Gastroesophageal sphincter (tissue), 4 donors: ENCODE data around the gene UGT1A3. TPM values are rescaled to one million over a fixed set of nuclear protein-coding genes. Genes with fewer than 3 reads are reported as not detected.
"Not testable (repeated sequence)": the region's sequence is repeated elsewhere in the genome, so short reads cannot be mapped to it uniquely, and the experiment has no call there.

Experiments
- ATAC-seq: fragments of 150-250 bp; one replicate; pipeline ENCODE4 v1.9.1; 2016; ENCODE audit warnings: mild to moderate bottlenecking, moderate library complexity
- H3K27ac ChIP-seq, 4 donors: fragments of 200-600 bp; sonication (generic) in 3 of 4; 1 replicate in 3 of 4; 2 replicates in 1 of 4; pipeline ENCODE4 v1.5.1; 2016 to 2019
- H3K27me3 ChIP-seq: fragments of 200-600 bp; sonication (generic); one replicate; pipeline ENCODE4 v1.5.1; 2019
- H3K36me3 ChIP-seq, 2 donors: fragments of 200-600 bp; sonication (generic); one replicate each; pipeline ENCODE4 v1.5.1; 2019; ENCODE audit warnings: control low read depth in 1 of 2
- H3K4me1 ChIP-seq, 3 donors: fragments of 200-600 bp; sonication (generic); 1 replicate in 2 of 3; 2 replicates in 1 of 3; pipeline ENCODE4 v1.5.1; 2016 to 2019; ENCODE audit warnings: control low read depth in 2 of 3
- H3K4me3 ChIP-seq, 2 donors: fragments of 200-600 bp; sonication (generic); one replicate each; pipeline ENCODE4 v1.5.1; 2019; ENCODE audit warnings: mild to moderate bottlenecking in 1 of 2, moderate library complexity in 1 of 2
- H3K9me3 ChIP-seq, 3 donors: fragments of 200-600 bp; sonication (generic); one replicate each; pipeline ENCODE4 v1.5.1; 2017 to 2019; ENCODE audit warnings: control low read depth in 2 of 3
- EP300 ChIP-seq: sonication (generic); formaldehyde crosslinking; IDR thresholded peaks from one replicate; pipeline ENCODE4 v1.6.1; 2017; ENCODE audit warnings: antibody characterized with exemption, mild to moderate bottlenecking
- POLR2A ChIP-seq, 2 donors: fragments of 450-650 bp; IDR thresholded peaks; one replicate each; pipeline ENCODE4 v1.6.1; 2017; ENCODE audit warnings: antibody characterized with exemption in 2 of 2, mild to moderate bottlenecking in 2 of 2, moderate library complexity in 1 of 2
- POLR2AphosphoS5 ChIP-seq: sonication (generic); formaldehyde crosslinking; IDR thresholded peaks from one replicate; pipeline ENCODE4 v1.6.1; 2017; ENCODE audit warnings: antibody characterized with exemption
- WGBS, 2 donors: methylation state at CpG; one replicate each; pipeline ENCODE4 v1.1.5; 2018; ENCODE audit warnings: low coverage in 1 of 2; 5-methylcytosine and 5-hydroxymethylcytosine counted together
- total RNA-seq, 4 donors: library from RNA; depleted of rRNA; stranded (reverse); fragments of >200 nt; gene quantifications; one replicate each; pipeline ENCODE4 v1.1.0, GENCODE V29; 2016
- TF ChIP-seq, protein P1 (sequence below), 4 experiments: fragments of 200-600 bp in 2 of 4; fragments of 450-650 bp in 2 of 4; sonication (generic) in 1 of 4; IDR thresholded peaks; one replicate each; pipeline ENCODE4 v1.5.1; 2017 to 2019; ENCODE audit warnings: antibody characterized with exemption in 4 of 4, mild to moderate bottlenecking in 2 of 4, moderate library complexity in 2 of 4

UGT1A3 gene
- total RNA-seq, 4 donors from 2014 or later: not detected

DNA sequence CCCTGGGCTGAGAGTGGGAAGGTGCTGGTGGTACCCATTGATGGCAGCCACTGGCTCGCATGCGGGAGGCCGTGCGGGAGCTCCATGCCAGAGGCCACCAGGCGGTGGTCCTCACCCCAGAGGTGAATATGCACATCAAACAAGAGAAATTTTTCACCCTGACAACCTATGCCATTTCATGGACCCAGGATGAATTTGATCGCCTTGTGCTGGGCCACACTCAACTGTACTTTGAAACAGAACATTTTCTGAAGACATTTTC is 18.4 kb downstream of the UGT1A3 start:
- H3K27ac ChIP-seq: no peak overlapping the region
- H3K4me3 ChIP-seq: no peak overlapping the region
- no peaks in the 10 kb centered on the region for H3K4me1 ChIP-seq
- ATAC-seq: no peak
- 73 to 93% methylated on average over 4 to 6 of the region's 6 CpGs for WGBS, 2 donors
- no peaks in the 10 kb centered on the region for H3K9me3 ChIP-seq
- no peaks in the 10 kb centered on the region for H3K27me3 ChIP-seq
- no peaks in the 10 kb centered on the region for H3K36me3 ChIP-seq
- TF ChIP-seq EP300: no peak
- TF ChIP-seq, protein P1, sequence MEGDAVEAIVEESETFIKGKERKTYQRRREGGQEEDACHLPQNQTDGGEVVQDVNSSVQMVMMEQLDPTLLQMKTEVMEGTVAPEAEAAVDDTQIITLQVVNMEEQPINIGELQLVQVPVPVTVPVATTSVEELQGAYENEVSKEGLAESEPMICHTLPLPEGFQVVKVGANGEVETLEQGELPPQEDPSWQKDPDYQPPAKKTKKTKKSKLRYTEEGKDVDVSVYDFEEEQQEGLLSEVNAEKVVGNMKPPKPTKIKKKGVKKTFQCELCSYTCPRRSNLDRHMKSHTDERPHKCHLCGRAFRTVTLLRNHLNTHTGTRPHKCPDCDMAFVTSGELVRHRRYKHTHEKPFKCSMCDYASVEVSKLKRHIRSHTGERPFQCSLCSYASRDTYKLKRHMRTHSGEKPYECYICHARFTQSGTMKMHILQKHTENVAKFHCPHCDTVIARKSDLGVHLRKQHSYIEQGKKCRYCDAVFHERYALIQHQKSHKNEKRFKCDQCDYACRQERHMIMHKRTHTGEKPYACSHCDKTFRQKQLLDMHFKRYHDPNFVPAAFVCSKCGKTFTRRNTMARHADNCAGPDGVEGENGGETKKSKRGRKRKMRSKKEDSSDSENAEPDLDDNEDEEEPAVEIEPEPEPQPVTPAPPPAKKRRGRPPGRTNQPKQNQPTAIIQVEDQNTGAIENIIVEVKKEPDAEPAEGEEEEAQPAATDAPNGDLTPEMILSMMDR (IDR thresholded peaks at IDR 0.05): no peak
- no peak for TF ChIP-seq POLR2A (IDR thresholded peaks at IDR 0.05)
- TF ChIP-seq POLR2AphosphoS5: no peak

- 40 to 69% methylated on average over 1 to 2 of the region's 2 CpGs for WGBS, 2 donors
- not testable (repeated sequence) for H3K27ac ChIP-seq, H3K4me3 ChIP-seq, H3K36me3 ChIP-seq, H3K9me3 ChIP-seq, ATAC-seq, H3K27me3 ChIP-seq, H3K4me1 ChIP-seq
Measured at GRCh38 chr2:233750689-233751088, 21.8 kb downstream of the UGT1A3 start.

DNA sequence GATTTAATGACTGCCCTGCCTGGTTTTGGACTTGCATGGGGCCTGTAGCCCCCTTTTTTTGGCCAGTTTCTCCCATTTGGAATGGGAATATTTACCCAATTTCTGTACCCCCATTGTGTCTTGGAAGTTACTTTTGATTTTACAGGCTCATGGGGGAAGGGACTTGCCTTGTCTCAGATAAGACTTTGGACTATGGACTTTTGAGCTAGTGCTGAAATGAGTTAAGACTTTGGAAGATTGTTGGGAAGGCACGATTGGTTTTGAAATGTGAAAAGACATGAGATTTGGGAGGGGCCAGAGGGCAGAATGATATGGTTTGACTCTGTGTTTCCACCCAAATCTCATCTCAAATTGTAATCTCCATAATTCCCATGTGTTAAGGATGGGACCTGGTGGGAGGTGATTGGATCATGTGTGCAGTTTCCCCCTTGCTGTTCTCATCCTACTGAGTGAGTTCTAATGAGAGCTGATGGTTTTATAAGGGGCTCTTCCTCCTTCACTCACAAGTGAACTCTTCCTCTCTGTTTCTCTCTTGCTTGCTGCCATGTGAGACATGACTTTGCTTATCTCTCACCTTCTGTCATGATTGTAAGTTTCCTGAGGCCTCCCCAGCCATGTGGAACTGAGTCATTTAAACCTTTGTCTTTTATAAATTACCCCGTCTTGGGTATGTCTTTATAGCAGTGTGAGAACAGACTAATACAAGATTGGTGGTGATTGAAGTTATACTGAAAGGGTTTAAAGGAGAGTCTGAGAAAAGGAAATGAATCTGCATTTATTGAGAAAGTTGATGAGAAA is 22.6 kb downstream of the UGT1A3 start:
- H3K36me3 ChIP-seq, H3K27me3 ChIP-seq, H3K9me3 ChIP-seq, H3K4me3 ChIP-seq, H3K4me1 ChIP-seq, H3K27ac ChIP-seq, ATAC-seq: not testable (repeated sequence)
- WGBS, 2 donors: 50 to 86% methylated on average over 1 of the region's 2 CpGs

GRCh38 chr2:233754872-233755611 is 26.2 kb downstream of the UGT1A3 start:
- no peak for ATAC-seq
- 88 to 97% methylated on average over 6 to 18 of the region's 44 CpGs for WGBS, 2 donors
- Histone ChIP-seq H3K36me3 (no peaks in the 10 kb centered on the region), H3K9me3 (no peaks in the 10 kb centered on the region), H3K4me1 (no peaks in the 10 kb centered on the region), H3K27ac (no peak overlapping the region), H3K27me3 (no peaks in the 10 kb centered on the region), H3K4me3 (no peak overlapping the region)
- no peak for TF ChIP-seq POLR2AphosphoS5
- TF ChIP-seq, protein P1 (IDR thresholded peaks at IDR 0.05): no peak

DNA sequence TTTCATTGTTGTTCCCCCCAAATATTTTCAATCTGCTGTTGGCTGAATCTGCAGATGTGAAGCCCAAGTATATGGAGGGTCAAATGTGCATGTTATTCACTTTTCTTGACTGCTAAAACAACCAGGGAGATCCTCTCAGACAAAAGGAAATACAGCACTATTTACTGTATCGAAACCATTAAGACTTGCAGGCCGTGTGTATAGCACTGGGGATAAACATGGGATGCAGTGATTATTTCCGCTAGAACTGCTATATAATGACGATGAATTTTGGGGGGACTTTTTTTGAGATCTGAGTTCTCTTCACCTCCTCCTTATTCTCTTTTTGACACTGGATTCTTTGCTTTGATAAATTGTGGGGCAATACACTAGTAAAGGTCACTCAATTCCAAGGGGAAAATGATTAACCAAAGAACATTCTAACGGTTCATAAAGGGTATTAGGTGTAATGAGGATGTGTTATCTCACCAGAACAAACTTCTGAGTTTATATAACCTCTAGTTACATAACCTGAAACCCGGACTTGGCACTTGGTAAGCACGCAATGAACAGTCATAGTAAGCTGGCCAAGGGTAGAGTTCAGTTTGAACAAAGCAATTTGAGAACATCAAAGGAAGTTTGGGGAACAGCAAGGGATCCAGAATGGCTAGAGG is 27.7 kb downstream of the UGT1A3 start:
- no peak for ATAC-seq
- H3K4me3 ChIP-seq: no peak overlapping the region
- no peaks in the 10 kb centered on the region for H3K9me3 ChIP-seq
- no peaks in the 10 kb centered on the region for H3K36me3 ChIP-seq
- 65 to 76% methylated on average over 5 to 7 of the region's 7 CpGs for WGBS, 2 donors
- TF ChIP-seq POLR2A (IDR thresholded peaks at IDR 0.05): no peak
- TF ChIP-seq POLR2AphosphoS5: no peak
- no peak for TF ChIP-seq EP300
- TF ChIP-seq, protein P1 (IDR thresholded peaks at IDR 0.05): no peak
- H3K27ac ChIP-seq: no peak overlapping the region
- no peaks in the 10 kb centered on the region for H3K27me3 ChIP-seq
- no peaks in the 10 kb centered on the region for H3K4me1 ChIP-seq

DNA sequence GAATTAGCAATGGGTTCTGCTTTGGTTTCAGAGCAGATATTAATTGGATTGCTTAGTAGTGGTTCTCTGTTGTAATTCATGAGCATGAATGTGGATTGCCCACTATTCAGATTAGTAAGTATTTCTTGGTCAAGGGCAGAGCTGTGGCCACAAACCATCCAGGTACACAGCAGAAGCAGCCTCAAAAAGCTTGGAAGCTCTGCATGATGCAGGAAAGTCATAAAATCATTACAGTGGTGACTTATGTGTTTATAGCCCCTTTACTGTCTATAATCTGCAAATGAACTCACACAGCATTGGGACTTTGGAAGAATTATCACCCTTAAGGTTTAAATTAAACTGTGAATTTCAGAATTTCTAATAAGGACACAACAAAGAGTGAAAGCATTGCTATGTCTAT is 29.3 kb downstream of the UGT1A3 start:
- ATAC-seq: no peak
- no peaks in the 10 kb centered on the region for H3K27me3 ChIP-seq
- no peaks in the 10 kb centered on the region for H3K9me3 ChIP-seq

More for the DNA sequence above, 29.3 kb downstream of the UGT1A3 start:
- Histone ChIP-seq H3K4me1 (no peaks in the 10 kb centered on the region), H3K27ac (no peak overlapping the region), H3K4me3 (no peak overlapping the region), H3K36me3 (no peaks in the 10 kb centered on the region)
- TF ChIP-seq, protein P1 (IDR thresholded peaks at IDR 0.05): no peak
- TF ChIP-seq POLR2A (IDR thresholded peaks at IDR 0.05) (no peak), EP300 (no peak), POLR2AphosphoS5 (no peak)
